IMR-90 (cell line): ENCODE results near the gene SLC4A11. TPM values are rescaled to one million over a fixed set of nuclear protein-coding genes. Genes with fewer than 3 reads are reported as not detected.

ENCODE experiments used
- ATAC-seq: fragments of 200-7000 bp; cut with Tn5 transposase; 2 replicates; pipeline ENCODE4 v1.9.1; 2020; ENCODE audit warnings: low read depth, mild to moderate bottlenecking, moderate library complexity
- BruUV-seq: library from RNA; stranded (reverse); fragments of 400-500 nt; replicated peaks from 2 replicates; lab custom pipeline; 2021; lab: Mats Ljungman, UMichigan
- CTCF ChIA-PET: fragments of 300-600 bp; formaldehyde crosslinking; extraction: SDS; loops from one replicate; lab custom pipeline; 2021; ENCODE audit warnings: antibody characterized with exemption; lab: Yijun Ruan, JAX
- POLR2A ChIA-PET: fragments of 300-600 bp; sonication (Branson Sonifier 250); formaldehyde crosslinking; loops from one replicate; lab custom pipeline; 2022; ENCODE audit warnings: antibody characterized with exemption; ENCODE audit not compliant: unreplicated experiment; lab: Charles Lee
- DNase-seq: peaks from one replicate; pipeline ENCODE4 v3.0.0; 2013
- H2AFZ ChIP-seq: replicated peaks from 2 replicates; pipeline ENCODE3; 2013; ENCODE audit warnings: low read length, mild to moderate bottlenecking; ENCODE audit not compliant: poor library complexity
- H2AK5ac ChIP-seq: 2 replicates; pipeline ENCODE4 v1.6.1; 2013; ENCODE audit warnings: low read depth, low read length, inconsistent platforms
- H2AK9ac ChIP-seq: replicated peaks from 2 replicates; pipeline ENCODE3; 2013; ENCODE audit warnings: mild to moderate bottlenecking, low read depth, low read length, moderate library complexity; ENCODE audit not compliant: poor library complexity
- H2BK120ac ChIP-seq: 2 replicates; pipeline ENCODE4 v1.6.1; 2013; ENCODE audit warnings: low read depth, low read length, inconsistent platforms
- H2BK15ac ChIP-seq: 3 replicates; pipeline ENCODE4 v1.6.1; 2013; ENCODE audit warnings: low read depth, low read length, inconsistent platforms
- H2BK20ac ChIP-seq: 2 replicates; pipeline ENCODE4 v1.6.1; 2013; ENCODE audit warnings: low read depth, mild to moderate bottlenecking, inconsistent platforms, low read length, moderate library complexity
- H2BK5ac ChIP-seq: 2 replicates; pipeline ENCODE4 v1.6.1; 2013; ENCODE audit warnings: mild to moderate bottlenecking, low read depth, low read length, inconsistent platforms; ENCODE audit not compliant: poor library complexity, severe bottlenecking
- H3K14ac ChIP-seq: replicated peaks from 2 replicates; pipeline ENCODE4 v1.6.1; 2013; ENCODE audit warnings: low read depth, low read length, inconsistent platforms
- H3K18ac ChIP-seq: 2 replicates; pipeline ENCODE4 v1.6.1; 2013; ENCODE audit warnings: low read depth, low read length, control low read depth
- H3K23ac ChIP-seq: 2 replicates; pipeline ENCODE4 v1.6.1; 2013; ENCODE audit warnings: low read depth, low read length, inconsistent platforms
- H3K27ac ChIP-seq: 2 replicates; pipeline ENCODE4 v1.5.1; 2013; ENCODE audit warnings: mild to moderate bottlenecking, control low read depth, low read length; ENCODE audit not compliant: insufficient read depth
- H3K27me3 ChIP-seq: 2 replicates; pipeline ENCODE4 v1.6.1; 2013; ENCODE audit warnings: low read length; ENCODE audit not compliant: control insufficient read depth, insufficient read depth
- H3K36me3 ChIP-seq: 2 replicates; pipeline ENCODE4 v1.6.1; 2013; ENCODE audit warnings: low read length, mixed read lengths; ENCODE audit not compliant: control insufficient read depth, insufficient read depth
- H3K4ac ChIP-seq: 2 replicates; pipeline ENCODE4 v1.6.1; 2013; ENCODE audit warnings: low read depth, low read length, inconsistent platforms
- H3K4me1 ChIP-seq: 2 replicates; pipeline ENCODE4 v1.6.1; 2013; ENCODE audit warnings: low read length, mixed read lengths; ENCODE audit not compliant: control insufficient read depth, insufficient read depth
- H3K4me2 ChIP-seq: 2 replicates; pipeline ENCODE4 v1.6.1; 2013; ENCODE audit warnings: low read depth, mild to moderate bottlenecking, control low read depth, low read length, moderate library complexity
- H3K4me3 ChIP-seq: 2 replicates; pipeline ENCODE4 v1.5.1; 2013; ENCODE audit warnings: low read depth, mild to moderate bottlenecking, control low read depth, low read length, moderate library complexity; ENCODE audit not compliant: insufficient read depth
- H3K56ac ChIP-seq: 2 replicates; pipeline ENCODE4 v1.6.1; 2013; ENCODE audit warnings: low read length, inconsistent platforms; ENCODE audit not compliant: insufficient read depth; ENCODE audit errors: extremely low read depth
- H3K79me1 ChIP-seq, 2 experiments: 2 replicates each; pipeline ENCODE4 v1.6.1; 2013; ENCODE audit warnings: low read length in 2 of 2, inconsistent platforms in 1 of 2, low read depth in 1 of 2
- H3K9ac ChIP-seq: 2 replicates; pipeline ENCODE4 v1.6.1; 2013; ENCODE audit warnings: low read depth, low read length, control low read depth
- H3K9me1 ChIP-seq: 2 replicates; pipeline ENCODE4 v1.6.1; 2013; ENCODE audit warnings: low read length, inconsistent platforms; ENCODE audit not compliant: insufficient read depth
- H3K9me3 ChIP-seq: 2 replicates; pipeline ENCODE4 v1.6.1; 2013; ENCODE audit warnings: low read length; ENCODE audit not compliant: control insufficient read depth, insufficient read depth
- H4K20me1 ChIP-seq: 2 replicates; pipeline ENCODE4 v1.6.1; 2013; ENCODE audit warnings: low read length, inconsistent platforms; ENCODE audit not compliant: insufficient read depth
- H4K5ac ChIP-seq: 2 replicates; pipeline ENCODE4 v1.6.1; 2013; ENCODE audit warnings: mild to moderate bottlenecking, low read depth, low read length, control low read depth
- H4K8ac ChIP-seq, 2 experiments: 2 replicates each; pipeline ENCODE4 v1.6.1; 2013; ENCODE audit warnings: low read depth in 2 of 2, low read length in 2 of 2, control low read depth in 1 of 2, inconsistent platforms in 1 of 2
- H4K91ac ChIP-seq: 2 replicates; pipeline ENCODE4 v1.6.1; 2013; ENCODE audit warnings: low read depth, low read length, inconsistent platforms; ENCODE audit not compliant: insufficient read depth
- CHD1 ChIP-seq: IDR thresholded peaks from 2 replicates; pipeline ENCODE4 v1.6.1; 2012; ENCODE audit warnings: low read depth, low read length, improper control_type of control experiment
- MAFK ChIP-seq: IDR thresholded peaks from 2 replicates; pipeline ENCODE4 v1.6.1; 2012; ENCODE audit warnings: low read depth, low read length, improper control_type of control experiment
- MXI1 ChIP-seq: IDR thresholded peaks from 2 replicates; pipeline ENCODE4 v1.6.1; 2012; ENCODE audit warnings: low read depth, mild to moderate bottlenecking, low read length, moderate library complexity, borderline replicate concordance
- RAD21 ChIP-seq: IDR thresholded peaks from 2 replicates; pipeline ENCODE4 v1.6.1; 2012; ENCODE audit warnings: low read length, improper control_type of control experiment
- RFX5 ChIP-seq: IDR thresholded peaks from 2 replicates; pipeline ENCODE4 v1.8.0; 2012; ENCODE audit warnings: low read depth, mild to moderate bottlenecking, low read length, moderate library complexity
- WGBS, 2 experiments: methylation state at CpG; one replicate each; pipeline versions ENCODE4 v1.1.5 to v1.1.7; 2013; ENCODE audit warnings: missing lambda C conversion rate in 2 of 2; ENCODE audit not compliant: insufficient read length in 1 of 2; ENCODE audit errors: extremely low coverage in 2 of 2; 5-methylcytosine and 5-hydroxymethylcytosine counted together
- dilution Hi-C: fragments of 300-500 bp; cut with HindIII; formaldehyde crosslinking; loops from one replicate; pipeline ENCODE4 v1.14.3; 2018; ENCODE audit warnings: low sequenced_read_pairs; ENCODE audit not compliant: unreplicated experiment
- in situ Hi-C: fragments of 300-500 bp; cut with MboI; formaldehyde crosslinking; loops from 3 replicates; pipeline ENCODE4 v1.14.3; 2019; ENCODE audit warnings: low sequenced_read_pairs, inconsistent platforms, mixed read lengths
- intact Hi-C: fragments of 100-400 bp; cut with micrococcal nuclease; formaldehyde crosslinking; loops from 2 replicates; pipeline ENCODE4 v1.10.0; 2022
- polyA plus RNA-seq, 3 experiments: library from polyadenylated mRNA; depleted of rRNA; stranded (reverse); fragments of >200 nt; gene quantifications; 2 replicates each; pipeline ENCODE4 v1.2.3, GENCODE V29; 2012; ENCODE audit warnings: low replicate concordance in 1 of 3
- total RNA-seq: library from RNA; depleted of rRNA; stranded (reverse); fragments of >200 nt; gene quantifications from 2 replicates; pipeline ENCODE4 v1.2.3, GENCODE V29; 2012
- TF ChIP-seq, protein P1 (sequence below): fragments of 150-350 bp; IDR thresholded peaks from 2 replicates; pipeline ENCODE4 v1.6.1; 2017; ENCODE audit warnings: mild to moderate bottlenecking, antibody characterized with exemption, low read length, low read depth

The SLC4A11 gene
- total and polyA plus RNA-seq, 2 of the 4 experiments (the other 2 are of a cell fraction), result 0.36 to 0.79 TPM

DNA sequence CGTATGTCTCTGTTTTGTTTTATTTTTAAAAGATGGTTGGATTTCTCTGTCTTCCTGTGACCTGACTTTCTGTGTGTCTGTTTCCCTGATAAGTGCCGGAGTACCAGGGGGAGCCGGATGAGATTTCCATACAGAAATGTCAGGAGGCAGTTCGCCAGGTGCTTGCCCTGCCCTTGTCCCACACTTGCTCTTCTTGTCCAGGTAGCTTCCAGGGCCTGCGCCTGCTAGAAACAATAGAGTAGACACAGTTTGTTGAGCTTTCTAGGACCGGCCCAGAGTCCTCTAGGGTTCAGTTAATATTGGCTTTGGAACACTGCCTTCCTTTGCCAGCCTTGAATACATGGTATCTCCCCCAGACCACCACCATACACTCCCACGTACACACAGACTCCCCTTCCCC, 25.8 kb downstream of the SLC4A11 start:
- H3K4me3 ChIP-seq, result no peak overlapping the region
- dilution Hi-C loops, result no loop called here

More for the DNA sequence above, 25.8 kb downstream of the SLC4A11 start:
- no peak overlapping the region for H3K14ac ChIP-seq
- no peak overlapping the region for H2BK15ac ChIP-seq
- no TSS peak for BruUV-seq
- peaks cover 5% of the 10 kb centered on the region for H3K4me1 ChIP-seq
- ChIA-PET CTCF (no interaction called here), POLR2A (no interaction called here)
- no peak overlapping the region for H3K4ac ChIP-seq
- H4K20me1 ChIP-seq, result 0 out of 2 replicates have a peak, but pooled peaks cover 2% of the 10 kb centered on the region
- no peak overlapping the region for H3K23ac ChIP-seq
- no peak overlapping the region for H2BK120ac ChIP-seq
- H2AK5ac ChIP-seq, result no peak overlapping the region
- H3K27ac ChIP-seq, result no peak overlapping the region
- no peak for ATAC-seq
- in situ Hi-C loops (no loop called here), intact Hi-C loops (loop anchor here (10.0 kb wide), 1 partner anchor 262 kb away; the partner anchor contains the start of gene ATRN)
- TF ChIP-seq MAFK, result no peak
- TF ChIP-seq, protein P1, sequence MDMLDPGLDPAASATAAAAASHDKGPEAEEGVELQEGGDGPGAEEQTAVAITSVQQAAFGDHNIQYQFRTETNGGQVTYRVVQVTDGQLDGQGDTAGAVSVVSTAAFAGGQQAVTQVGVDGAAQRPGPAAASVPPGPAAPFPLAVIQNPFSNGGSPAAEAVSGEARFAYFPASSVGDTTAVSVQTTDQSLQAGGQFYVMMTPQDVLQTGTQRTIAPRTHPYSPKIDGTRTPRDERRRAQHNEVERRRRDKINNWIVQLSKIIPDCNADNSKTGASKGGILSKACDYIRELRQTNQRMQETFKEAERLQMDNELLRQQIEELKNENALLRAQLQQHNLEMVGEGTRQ, result no peak
- TF ChIP-seq CHD1, result no peak
- TF ChIP-seq RFX5, result no peak
- no peak for TF ChIP-seq RAD21
- no peak for TF ChIP-seq MXI1
- no peak overlapping the region for H3K9ac ChIP-seq
- no peak overlapping the region for H2AK9ac ChIP-seq
- H3K9me1 ChIP-seq, result peaks cover 15% of the 10 kb centered on the region
- no peak overlapping the region for H4K91ac ChIP-seq
- H2BK20ac ChIP-seq, result no peak overlapping the region
- no peak overlapping the region for H4K5ac ChIP-seq
- no peak overlapping the region for H2AFZ ChIP-seq
- H3K9me3 ChIP-seq, result no peaks in the 10 kb centered on the region
- H3K36me3 ChIP-seq, result peaks cover 19% of the 10 kb centered on the region
- DNase-seq, result no peak
- no peak overlapping the region for H4K8ac ChIP-seq
- no peaks in the 10 kb centered on the region for H3K27me3 ChIP-seq
- H2BK5ac ChIP-seq, result no peak overlapping the region
- H3K4me2 ChIP-seq, result no peak overlapping the region
- 100% methylated on average over 1 of the region's 7 CpGs; no CpG with 5 or more reads in 1 of the 2 experiments for WGBS, 2 experiments
- no peak overlapping the region for H3K56ac ChIP-seq
- no peak overlapping the region for H3K18ac ChIP-seq
- peaks cover 20 to 60% of the 10 kb centered on the region in 2 experiments; a peak in 3 of 4 replicates for H3K79me1 ChIP-seq
